Cardiac muscle cell (in vitro differentiated cells and primary cell): ENCODE measurements around the gene PDE4A. TPM values are rescaled to one million over a fixed set of nuclear protein-coding genes. Genes with fewer than 3 reads are reported as not detected.

Source experiments
- DNase-seq, 2 donors: peaks; one replicate each; pipeline versions ENCODE4 v3.0.0 to v3.0.0-alpha.2; 2010 to 2017; ENCODE audit warnings: low read depth in 1 of 2, low spot score in 1 of 2
- H3K27ac ChIP-seq: fragments of 200-600 bp; sonication (generic); 2 replicates; pipeline ENCODE4 v1.5.1; 2016
- H3K27me3 ChIP-seq: fragments of 200-600 bp; sonication (generic); 2 replicates; pipeline ENCODE4 v1.6.0; 2016; ENCODE audit warnings: control low read depth
- H3K36me3 ChIP-seq: fragments of 200-600 bp; sonication (generic); 2 replicates; pipeline ENCODE4 v1.5.1; 2016; ENCODE audit warnings: control low read depth
- H3K4me1 ChIP-seq: fragments of 200-600 bp; sonication (generic); 2 replicates; pipeline ENCODE4 v1.8.1; 2017; ENCODE audit warnings: low read depth, mild to moderate bottlenecking, mixed run types
- H3K4me3 ChIP-seq: fragments of 200-600 bp; sonication (generic); 2 replicates; pipeline ENCODE4 v1.5.1; 2016; ENCODE audit warnings: mild to moderate bottlenecking
- H3K9me3 ChIP-seq: fragments of 200-600 bp; sonication (generic); 2 replicates; pipeline ENCODE4 v1.5.1; 2017; ENCODE audit warnings: low read depth, mild to moderate bottlenecking, control low read depth
- CTCF ChIP-seq: IDR thresholded peaks from 2 replicates; pipeline ENCODE4 v1.5.1; 2012; ENCODE audit warnings: low read depth, mild to moderate bottlenecking, low read length
- polyA plus RNA-seq: library from polyadenylated mRNA; unstranded; fragments of >200 nt; fragmentation: Nextera tagmentation; extraction: Ambion mirVana; gene quantifications from 2 replicates; pipeline ENCODE4 v1.2.1, GENCODE V29; 2016
- total RNA-seq: library from RNA; depleted of rRNA; stranded (reverse); fragments of >200 nt; gene quantifications from 2 replicates; pipeline ENCODE4 v1.2.3, GENCODE V29; 2016

The PDE4A gene
- total and polyA plus RNA-seq, 2 experiments from 2014 or later, result 2.4 to 2.5 TPM

DNA sequence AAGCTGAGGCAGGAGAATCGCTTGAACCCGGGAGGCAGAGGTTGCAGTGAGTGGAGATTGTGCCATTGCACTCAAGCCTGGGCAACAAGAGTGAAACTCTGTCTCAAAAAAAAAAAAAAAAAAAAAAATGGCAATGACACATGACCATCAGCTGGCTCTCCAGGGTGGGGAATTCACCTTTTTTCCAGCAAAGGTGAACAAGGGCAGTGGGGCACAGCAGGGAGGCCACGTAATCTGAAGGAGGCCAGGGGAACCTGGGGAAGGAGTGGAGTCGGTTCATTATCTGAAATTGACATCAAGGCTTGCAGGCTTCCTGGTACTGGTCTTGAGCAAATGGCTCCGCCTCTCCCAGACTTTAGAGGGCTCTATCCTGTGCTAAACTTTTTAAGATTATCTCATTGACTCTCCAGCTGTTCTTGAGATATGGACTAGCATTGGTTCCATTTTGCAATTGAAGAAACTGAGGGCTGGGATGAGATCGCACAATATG, 54.7 kb downstream of the PDE4A start:
- no peak for DNase-seq
- TF ChIP-seq CTCF, result no peak
- no peak overlapping the region for H3K4me3 ChIP-seq
- H3K27ac ChIP-seq, result no peak overlapping the region
- H3K36me3 ChIP-seq, result no peaks in the 10 kb centered on the region
- H3K27me3 ChIP-seq, result peaks cover 6% of the 10 kb centered on the region
- H3K4me1 ChIP-seq, result no peaks in the 10 kb centered on the region
- no peaks in the 10 kb centered on the region for H3K9me3 ChIP-seq

DNA sequence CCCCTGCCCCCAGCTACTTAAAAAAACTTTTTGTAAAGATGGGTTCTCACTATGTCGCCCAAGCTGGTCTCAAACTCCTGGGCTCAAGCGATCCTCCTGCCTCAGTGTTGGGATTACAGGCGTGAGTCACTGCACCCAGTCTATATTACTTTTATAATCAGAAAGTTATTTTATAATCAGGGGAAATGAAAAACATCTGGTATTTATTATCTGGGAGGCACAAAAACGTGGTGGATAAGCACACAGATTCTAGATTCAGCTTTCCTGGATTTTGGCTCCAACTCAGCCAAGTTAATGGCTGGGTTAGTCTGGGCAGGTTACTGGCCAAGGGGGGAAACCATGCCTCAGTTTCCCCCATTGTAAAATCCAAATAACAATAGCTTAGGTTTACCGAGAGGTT, 58.1 kb downstream of the PDE4A start:
- no peaks in the 10 kb centered on the region for H3K36me3 ChIP-seq
- no peak overlapping the region for H3K27ac ChIP-seq
- H3K27me3 ChIP-seq, result peaks cover 6% of the 10 kb centered on the region
- no peaks in the 10 kb centered on the region for H3K9me3 ChIP-seq
- DNase-seq, result no peak
- TF ChIP-seq CTCF, result no peak
- H3K4me3 ChIP-seq, result no peak overlapping the region
- H3K4me1 ChIP-seq, result no peaks in the 10 kb centered on the region

- Histone ChIP-seq H3K27ac (no peak overlapping the region), H3K4me1 (no peaks in the 10 kb centered on the region), H3K4me3 (no peak overlapping the region), H3K36me3 (no peaks in the 10 kb centered on the region), H3K9me3 (no peaks in the 10 kb centered on the region), H3K27me3 (peaks cover 6% of the 10 kb centered on the region)
- peak; percentile 33 for TF ChIP-seq CTCF
- DNase-seq, result peak; percentile 90 to 93
These were observed 58.6 kb downstream of the PDE4A start for GRCh38 chr19:10478903-10479384.

DNA sequence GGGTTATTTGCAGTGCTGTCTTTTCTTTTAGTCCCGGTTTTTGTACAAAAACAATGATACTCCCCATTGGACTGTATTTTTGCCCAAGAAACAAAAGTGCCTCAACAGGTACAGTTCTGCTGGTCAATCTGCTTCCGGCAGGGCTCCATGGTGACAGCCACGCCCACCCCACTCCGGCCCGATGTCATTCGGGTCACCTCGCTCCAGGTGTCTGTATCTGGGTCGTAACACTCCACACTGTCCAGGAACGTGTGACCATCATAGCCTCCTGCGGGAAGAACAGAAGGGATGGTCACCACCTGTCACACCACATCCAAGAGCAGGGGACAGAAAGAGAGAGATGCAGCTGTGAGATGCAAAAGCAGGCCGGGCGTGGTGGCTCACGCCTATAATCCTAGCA, 66.2 kb downstream of the PDE4A start:
- H3K36me3 ChIP-seq, result peaks cover 18% of the 10 kb centered on the region
- H3K27ac ChIP-seq, result no peak overlapping the region
- TF ChIP-seq CTCF, result no peak
- no peaks in the 10 kb centered on the region for H3K9me3 ChIP-seq
- H3K4me1 ChIP-seq, result no peaks in the 10 kb centered on the region
- H3K27me3 ChIP-seq, result no peaks in the 10 kb centered on the region
- H3K4me3 ChIP-seq, result no peak overlapping the region
- no peak for DNase-seq

DNA sequence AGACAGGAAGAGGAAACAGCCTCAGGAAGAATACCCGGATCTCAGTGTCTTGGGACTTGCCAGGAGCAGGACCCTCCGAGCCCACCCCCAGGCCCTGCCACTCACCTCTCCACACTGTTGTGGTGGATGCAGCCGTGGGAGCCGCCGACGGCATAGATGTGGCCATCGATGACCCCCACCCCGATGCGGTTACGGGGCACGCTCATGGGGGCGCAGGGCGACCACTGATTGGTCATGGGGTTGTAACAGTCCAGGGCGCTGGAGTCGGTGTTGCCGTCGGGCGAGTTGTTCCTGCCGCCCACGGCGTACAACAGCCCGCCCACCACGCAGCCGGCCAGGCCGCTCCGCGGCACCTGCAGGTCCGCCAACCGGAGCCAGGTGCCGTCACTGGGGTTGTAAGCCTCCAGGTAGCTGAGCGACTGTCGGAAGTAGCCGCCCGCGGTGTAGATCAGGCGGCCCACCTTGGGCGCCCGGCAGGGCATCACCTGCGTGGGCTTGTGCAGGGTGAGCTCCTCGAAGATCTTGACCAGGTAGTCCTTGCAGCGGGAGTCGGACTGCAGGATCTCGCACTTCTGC, 71.2 kb downstream of the PDE4A start:
- peaks cover 32% of the 10 kb centered on the region for H3K36me3 ChIP-seq
- no peak for DNase-seq
- no peaks in the 10 kb centered on the region for H3K27me3 ChIP-seq
- H3K9me3 ChIP-seq, result no peaks in the 10 kb centered on the region
- no peak overlapping the region for H3K4me3 ChIP-seq
- no peak for TF ChIP-seq CTCF
- no peaks in the 10 kb centered on the region for H3K4me1 ChIP-seq
- no peak overlapping the region for H3K27ac ChIP-seq
